GM19238 (cell line): Measurements from ENCODE around the gene ATP4B.
"Not testable (repeated sequence)": the region's sequence is repeated elsewhere in the genome, so short reads cannot be mapped to it uniquely, and the experiment has no call there.

ENCODE experiments used
- DNase-seq: peaks from one replicate; pipeline ENCODE4 v3.0.0; 2011; ENCODE audit warnings: low spot score; ENCODE audit not compliant: insufficient read length

Gene ATP4B

DNA sequence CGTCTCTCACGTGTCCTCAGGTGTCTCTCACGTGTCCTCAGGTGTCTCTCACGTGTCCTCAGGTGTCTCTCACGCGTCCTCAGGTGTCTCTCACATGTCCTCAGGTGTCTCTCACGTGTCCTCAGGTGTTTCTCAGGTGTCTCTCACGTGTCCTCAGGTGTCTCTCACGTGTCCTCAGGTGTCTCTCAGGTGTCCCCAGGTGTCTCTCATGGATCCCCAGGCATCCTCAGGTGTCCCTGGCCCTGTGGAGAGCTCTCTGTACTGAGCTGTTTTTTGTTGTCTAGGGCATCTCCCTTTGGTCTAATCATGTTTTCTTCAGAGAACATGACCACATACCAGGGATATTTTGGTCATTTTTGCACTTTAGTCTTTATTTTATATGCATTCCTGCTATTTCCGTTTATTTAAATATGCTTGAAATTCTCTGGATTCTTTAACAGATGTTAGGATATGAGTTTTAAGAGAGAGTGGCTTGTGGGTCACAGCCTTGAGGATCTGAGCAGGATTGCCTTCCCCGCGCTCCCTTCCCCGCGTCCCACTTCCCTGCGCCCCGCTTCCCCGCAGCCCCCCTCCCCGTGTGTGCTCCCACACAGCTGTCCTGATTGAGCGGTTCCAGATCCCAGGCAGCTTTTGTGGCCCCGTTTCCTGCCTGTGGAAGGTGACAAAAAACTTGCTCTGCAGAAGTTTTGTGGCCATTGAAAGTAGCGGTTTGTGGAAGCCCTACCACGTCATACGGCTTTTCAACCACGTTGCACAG lies 31.9 kb downstream of the ATP4B start:
- DNase-seq: no peak

- DNase-seq: not testable (repeated sequence)
These were observed 33.2 kb downstream of the ATP4B start for GRCh38 chr13:113624640-113625304.

DNA sequence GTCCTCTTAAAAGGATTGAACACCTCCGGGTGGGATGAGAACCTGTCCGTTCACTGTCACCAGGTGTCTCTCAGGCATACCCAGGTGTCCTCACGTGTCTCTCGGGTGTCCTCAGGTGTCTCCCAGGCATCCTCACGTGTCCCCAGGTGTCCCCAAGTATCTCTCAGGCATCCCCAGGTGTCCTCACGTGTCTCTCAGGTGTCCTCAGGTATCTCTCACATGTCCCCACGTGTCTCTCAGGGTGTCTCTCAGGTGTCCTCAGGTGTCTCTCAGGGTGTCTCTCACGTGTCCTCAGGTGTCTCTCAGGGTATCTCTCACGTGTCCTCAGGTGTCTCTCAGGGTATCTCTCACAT lies 33.8 kb downstream of the ATP4B start:
- DNase-seq: no peak

DNA sequence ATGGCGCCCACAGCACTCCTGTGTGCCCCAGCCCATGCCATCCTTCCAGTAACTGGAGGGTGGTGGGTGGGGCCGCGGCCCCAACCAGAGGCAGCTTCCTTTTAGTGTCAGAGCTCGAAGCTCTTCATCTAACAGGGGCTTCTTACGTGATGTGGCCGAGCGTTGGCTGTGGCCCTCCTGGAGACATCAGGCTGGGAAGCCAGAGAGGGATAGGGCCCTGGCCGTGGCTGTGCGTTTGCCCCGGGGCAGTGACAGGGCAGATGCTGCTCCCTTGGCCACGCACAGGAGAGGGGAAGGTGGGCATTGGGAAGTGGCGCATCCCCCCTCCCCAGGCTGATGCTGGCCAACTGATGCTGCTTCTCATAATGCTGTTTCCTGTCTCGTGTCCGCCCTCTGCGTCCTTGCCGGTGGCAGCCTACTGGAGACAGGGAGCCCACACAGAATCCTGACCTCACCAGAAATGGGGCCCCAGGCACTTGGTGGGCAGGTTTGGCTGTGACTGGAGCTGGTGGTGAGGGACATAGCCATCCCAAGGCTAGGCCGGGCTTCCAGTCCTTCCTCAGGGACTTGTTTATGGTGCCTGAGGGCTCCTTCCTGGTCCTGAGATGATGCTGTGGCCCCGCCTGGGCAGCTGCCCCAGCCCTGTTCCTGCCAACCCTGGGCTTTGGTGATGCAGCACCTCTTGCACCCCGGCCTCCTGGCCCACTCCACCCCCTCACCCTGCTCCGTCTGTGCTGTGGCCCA lies 34.3 kb downstream of the ATP4B start:
- no peak for DNase-seq

DNA sequence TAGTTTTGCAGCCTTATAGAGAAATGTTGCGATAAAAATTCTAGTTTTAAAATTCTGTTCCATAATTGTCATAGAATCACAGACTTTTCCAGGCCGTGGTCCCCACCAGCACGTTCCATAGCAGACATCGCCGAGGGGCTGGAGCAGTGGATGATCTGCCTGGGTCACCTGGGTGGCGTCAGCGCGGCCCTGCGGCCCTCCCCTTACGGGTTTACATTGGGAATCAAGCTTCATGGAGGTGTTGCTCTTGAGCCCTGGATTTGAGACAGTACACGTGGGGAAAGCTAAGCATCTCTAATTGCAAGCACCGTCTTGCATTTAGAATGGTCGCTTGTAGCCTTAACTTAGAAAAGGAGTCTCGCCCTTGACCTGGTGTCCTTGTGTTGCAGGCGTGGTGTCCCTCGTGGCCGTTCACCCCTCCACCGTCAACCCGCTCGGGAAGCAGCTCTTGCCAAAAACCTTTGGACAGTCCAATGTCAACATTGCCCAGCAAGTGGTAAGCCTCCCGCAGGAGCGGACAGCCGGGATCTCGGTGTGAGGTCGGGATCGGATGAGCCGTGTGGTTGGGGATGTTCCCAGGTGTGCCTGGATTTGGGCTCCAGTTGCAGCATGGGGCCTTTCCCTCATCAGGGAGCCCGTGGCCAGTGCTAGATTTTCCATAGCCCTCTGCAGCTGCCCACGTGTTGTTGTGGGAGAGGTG lies 35.1 kb downstream of the ATP4B start:
- DNase-seq: no peak

- DNase-seq: not testable (repeated sequence)
These were observed 35.9 kb downstream of the ATP4B start for GRCh38 chr13:113621986-113622550.

- not testable (repeated sequence) for DNase-seq
These were observed 36.5 kb downstream of the ATP4B start for GRCh38 chr13:113621498-113621897.

- DNase-seq: no peak
These were observed 37.0 kb downstream of the ATP4B start for GRCh38 chr13:113621046-113621445.

DNA sequence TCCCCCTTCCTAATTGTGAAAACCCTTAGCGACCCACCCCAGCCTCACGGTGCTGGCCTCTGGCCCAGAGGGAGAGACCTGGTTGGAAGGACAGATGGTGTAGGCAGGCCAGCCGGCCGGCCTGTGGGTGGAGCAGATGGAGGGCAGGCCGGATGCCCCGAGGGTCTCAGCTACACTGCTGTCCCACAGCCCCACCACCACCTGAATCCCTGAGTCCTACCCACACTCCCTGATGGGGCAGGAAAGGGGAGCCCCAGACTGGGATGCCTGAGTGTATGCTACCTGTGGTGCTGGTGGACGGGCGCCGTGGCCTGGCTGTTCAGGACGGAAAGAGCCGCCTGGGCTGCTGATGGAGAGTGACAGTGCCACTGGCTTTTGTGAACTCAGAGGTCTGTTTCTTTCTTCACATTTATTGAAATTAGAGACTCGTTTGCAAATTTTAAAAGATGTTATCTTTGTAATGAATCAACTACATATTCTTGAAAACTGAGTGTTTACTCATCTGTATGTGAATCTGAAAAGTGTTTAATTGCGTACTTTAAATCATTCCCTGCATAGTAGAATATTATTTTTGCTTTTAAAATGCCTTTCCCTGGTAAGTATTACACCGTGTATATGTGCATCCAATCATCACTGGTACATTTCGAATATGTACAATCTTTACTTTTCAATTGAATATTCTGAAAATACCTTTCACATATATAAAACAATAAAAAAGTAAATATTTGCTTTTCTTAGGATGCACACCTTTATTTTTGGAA lies 37.8 kb downstream of the ATP4B start:
- no peak for DNase-seq

- no peak for DNase-seq
These were observed 39.5 kb downstream of the ATP4B start for GRCh38 chr13:113618455-113618854.

- no peak for DNase-seq
These were observed 40.0 kb downstream of the ATP4B start for GRCh38 chr13:113617961-113618360.

GRCh38 chr13:113616991-113617749 lies 40.8 kb downstream of the ATP4B start:
- no peak for DNase-seq

DNA sequence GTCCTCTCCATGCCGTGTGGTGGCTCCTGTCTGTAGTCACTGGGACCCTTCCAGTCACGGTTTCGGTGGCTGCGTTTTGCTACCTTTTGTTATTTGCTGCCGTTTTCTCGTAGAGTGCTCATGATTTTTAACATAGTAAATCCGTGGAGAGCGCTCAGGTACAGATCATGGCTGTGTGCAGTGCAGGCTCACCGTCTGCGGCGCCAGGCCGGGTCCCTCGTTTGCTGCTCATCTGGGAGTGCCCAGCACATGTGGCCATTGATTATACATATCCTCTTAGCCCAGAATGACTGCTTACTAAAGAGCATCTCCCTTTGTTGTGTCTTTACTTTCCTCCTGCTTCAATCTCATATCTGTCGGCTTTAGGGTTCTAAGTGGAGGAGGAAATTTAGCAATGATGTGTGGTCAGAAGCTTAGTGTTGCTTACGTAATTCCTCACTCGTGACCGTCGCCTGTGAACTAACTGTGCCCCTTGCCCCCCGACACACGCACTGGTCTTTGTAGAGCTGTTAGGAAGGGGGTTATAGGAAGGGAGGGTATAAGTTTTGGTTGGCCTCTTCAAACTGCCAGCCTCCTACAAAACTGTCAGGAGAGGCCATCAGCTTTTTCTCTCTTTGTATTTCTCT lies 41.6 kb downstream of the ATP4B start:
- no peak for DNase-seq

DNA sequence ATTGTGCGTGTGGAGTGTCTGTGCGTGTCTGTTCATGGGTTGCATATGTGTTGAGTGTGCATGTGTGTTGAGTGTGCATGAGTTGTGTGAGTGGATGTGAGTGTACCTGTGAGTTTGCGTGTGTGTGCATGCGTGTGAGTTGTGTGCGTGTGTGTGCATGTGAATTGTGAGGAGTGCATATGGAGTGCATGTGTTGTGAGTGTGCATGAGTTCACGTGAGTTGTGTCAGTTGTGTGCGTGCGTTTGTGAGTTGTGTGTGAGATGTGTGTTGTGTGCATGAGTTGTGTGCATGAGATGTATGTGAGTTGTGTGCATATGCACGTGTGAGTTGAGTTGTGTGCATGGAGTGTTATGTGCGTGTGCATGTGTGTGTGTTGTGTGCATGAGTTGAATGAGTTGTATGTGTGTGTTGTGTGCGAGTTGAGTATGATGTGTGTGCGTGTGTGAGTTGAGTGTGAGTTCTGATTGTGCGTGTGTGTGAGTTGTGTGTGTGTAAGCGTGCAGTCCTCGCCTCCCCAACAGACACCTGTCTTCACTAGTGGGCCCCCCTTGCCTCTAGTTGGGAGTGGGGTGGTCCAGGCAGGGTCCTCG lies 44.1 kb downstream of the ATP4B start:
- no peak for DNase-seq

DNA sequence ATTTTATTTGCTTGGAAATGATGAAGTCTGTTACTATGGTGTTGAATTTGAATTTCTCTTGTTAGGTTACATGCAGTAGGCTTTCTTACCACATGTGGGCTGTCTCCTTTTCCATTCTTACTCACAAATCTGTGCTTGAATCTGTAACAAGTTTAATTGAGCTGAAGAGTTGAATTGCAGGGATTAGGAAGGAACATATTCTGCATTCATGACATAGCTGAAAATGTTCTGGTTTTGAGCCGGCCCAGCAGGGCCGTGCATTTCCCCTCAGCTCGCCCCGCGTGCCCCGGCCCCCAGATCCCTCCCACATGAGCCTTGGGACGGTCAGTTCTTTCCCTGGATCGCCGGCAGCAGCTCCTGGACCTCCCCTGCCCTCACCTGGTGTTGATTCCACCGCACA lies 45.4 kb downstream of the ATP4B start:
- no peak for DNase-seq

DNA sequence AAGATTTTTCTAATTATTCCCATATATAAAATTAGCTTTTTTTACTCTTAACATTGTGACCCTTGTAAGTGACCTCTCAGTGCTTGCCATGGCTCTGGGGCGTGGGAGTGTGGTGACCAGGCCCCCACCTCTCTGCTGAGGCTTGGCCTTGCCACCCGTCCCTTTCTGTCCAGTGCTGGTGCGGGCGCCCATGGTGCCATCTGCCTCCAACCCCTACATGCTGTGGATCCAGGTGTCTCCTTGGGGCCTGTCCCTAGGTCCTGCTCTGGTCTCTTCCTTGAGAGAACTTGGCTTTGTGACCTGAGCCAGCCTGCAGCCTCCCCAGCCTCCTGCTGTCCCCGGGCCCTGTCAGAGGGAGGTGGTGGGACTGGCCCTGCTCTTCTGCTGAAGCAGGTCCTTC lies 46.0 kb downstream of the ATP4B start:
- DNase-seq: no peak

GRCh38 chr13:113610266-113610665 lies 47.7 kb downstream of the ATP4B start:
- no peak for DNase-seq

GRCh38 chr13:113609616-113610015 lies 48.4 kb downstream of the ATP4B start:
- no peak for DNase-seq

DNA sequence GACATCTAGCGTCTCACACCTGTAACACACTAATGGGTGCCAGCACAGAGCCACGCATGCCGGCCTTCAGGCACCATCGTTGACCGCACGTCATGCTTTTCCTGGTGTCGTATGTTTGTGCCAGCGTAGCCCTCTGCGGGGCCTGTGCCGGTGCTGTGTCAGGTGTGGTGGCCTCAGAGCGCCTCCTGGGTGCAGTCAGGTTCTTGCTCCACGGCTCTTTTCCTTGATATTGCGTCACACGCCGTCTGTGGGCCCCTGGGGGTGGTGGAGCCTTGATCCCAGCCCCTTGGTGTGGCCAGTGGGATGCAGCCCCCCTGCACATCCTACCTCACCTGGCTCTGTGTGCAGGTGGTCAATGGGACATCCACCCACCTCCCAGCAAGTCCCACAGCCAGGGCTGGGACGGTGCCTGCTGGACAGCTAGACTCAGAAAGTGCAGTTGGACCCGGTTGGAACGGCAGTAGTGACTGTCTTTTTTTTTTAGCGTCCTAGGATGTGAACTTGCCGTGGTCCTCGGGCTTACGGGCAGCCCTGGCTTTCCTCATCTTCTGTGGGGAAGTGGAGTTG lies 48.9 kb downstream of the ATP4B start:
- no peak for DNase-seq
